Astrocyte (in vitro differentiated cells and primary cell): ENCODE data around the gene PLAAT4. TPM values are rescaled to one million over a fixed set of nuclear protein-coding genes. Genes with fewer than 3 reads are reported as not detected.

Source experiments
- DNase-seq: peaks from one replicate; pipeline ENCODE4 v3.0.0-alpha.2; 2010; ENCODE audit warnings: low read depth
- FAIRE-seq: peaks from 2 replicates; lab custom pipeline; 2011; peaks lifted over from hg19 to GRCh38; lab: Jason Lieb, UNC
- H2AFZ ChIP-seq: 2 replicates; pipeline ENCODE4 v1.6.0; 2012; ENCODE audit warnings: low read depth, low read length, inconsistent platforms
- H3K27ac ChIP-seq: 2 replicates; pipeline ENCODE4 v1.5.1; 2011; ENCODE audit warnings: low read depth, low read length, inconsistent platforms
- H3K27me3 ChIP-seq: 2 replicates; pipeline ENCODE4 v1.6.0; 2011; ENCODE audit warnings: low read length, inconsistent platforms; ENCODE audit not compliant: insufficient read depth
- H3K36me3 ChIP-seq: 2 replicates; pipeline ENCODE4 v1.5.1; 2011; ENCODE audit warnings: low read length, inconsistent platforms; ENCODE audit not compliant: insufficient read depth
- H3K4me1 ChIP-seq: 2 replicates; pipeline ENCODE4 v1.5.1; 2011; ENCODE audit warnings: low read length, inconsistent platforms; ENCODE audit not compliant: insufficient read depth
- H3K4me2 ChIP-seq: 2 replicates; pipeline ENCODE4 v1.6.0; 2012; ENCODE audit warnings: low read length, inconsistent platforms
- H3K4me3 ChIP-seq: 2 replicates; pipeline ENCODE4 v1.5.1; 2011; ENCODE audit warnings: low read depth, mild to moderate bottlenecking, low read length, inconsistent platforms; ENCODE audit not compliant: insufficient read depth
- H3K79me2 ChIP-seq: 2 replicates; pipeline ENCODE4 v1.6.0; 2012; ENCODE audit warnings: mild to moderate bottlenecking, low read length, inconsistent platforms; ENCODE audit not compliant: insufficient read depth
- H3K9ac ChIP-seq: 2 replicates; pipeline ENCODE4 v1.6.0; 2012; ENCODE audit warnings: mild to moderate bottlenecking, low read length, inconsistent platforms
- H3K9me3 ChIP-seq: 2 replicates; pipeline ENCODE4 v1.5.1; 2012; ENCODE audit warnings: low read depth, mild to moderate bottlenecking, low read length, inconsistent platforms; ENCODE audit not compliant: insufficient read depth
- H4K20me1 ChIP-seq: 2 replicates; pipeline ENCODE4 v1.6.0; 2012; ENCODE audit warnings: low read length, inconsistent platforms; ENCODE audit not compliant: insufficient read depth
- H3K27ac Mint-ChIP-seq: one replicate; pipeline ENCODE4 v1.8.0; 2021; ENCODE audit warnings: mild to moderate bottlenecking, mixed read lengths; ENCODE audit not compliant: unreplicated experiment
- H3K27me3 Mint-ChIP-seq: one replicate; pipeline ENCODE4 v1.8.0; 2021; ENCODE audit warnings: low read depth, mixed read lengths; ENCODE audit not compliant: unreplicated experiment
- H3K36me3 Mint-ChIP-seq: one replicate; pipeline ENCODE4 v1.8.0; 2021; ENCODE audit warnings: low read depth, mixed read lengths; ENCODE audit not compliant: unreplicated experiment
- H3K4me1 Mint-ChIP-seq: one replicate; pipeline ENCODE4 v1.8.0; 2021; ENCODE audit warnings: low read depth, mixed read lengths; ENCODE audit not compliant: unreplicated experiment
- H3K4me3 Mint-ChIP-seq: one replicate; pipeline ENCODE4 v1.8.0; 2021; ENCODE audit warnings: mild to moderate bottlenecking, moderate library complexity, mixed read lengths; ENCODE audit not compliant: unreplicated experiment
- H3K9me3 Mint-ChIP-seq: one replicate; pipeline ENCODE4 v1.8.0; 2021; ENCODE audit warnings: mild to moderate bottlenecking, mixed read lengths; ENCODE audit not compliant: unreplicated experiment
- EZH2 ChIP-seq: IDR thresholded peaks from 2 replicates; pipeline ENCODE4 v1.6.1; 2012; ENCODE audit warnings: mild to moderate bottlenecking, low read length, inconsistent platforms; ENCODE audit not compliant: insufficient read depth
- total RNA-seq: library from RNA; stranded (reverse); gene quantifications from 2 replicates; pipeline ENCODE4 v1.2.1, GENCODE V29; 2021
- TF ChIP-seq, protein P1 (sequence below): IDR thresholded peaks from 2 replicates; pipeline ENCODE4 v1.5.1; 2011; ENCODE audit warnings: low read depth, mild to moderate bottlenecking, inconsistent platforms, low read length, moderate library complexity; ENCODE audit not compliant: insufficient read depth

PLAAT4 gene
- total RNA-seq, 1 donor from 2014 or later, result 4.9 TPM

GRCh38 chr11:63507511-63507910 is 29.1 kb upstream of the PLAAT4 start:
- Histone ChIP-seq H3K9me3 (no peaks in the 10 kb centered on the region), H3K9ac (no peak overlapping the region), H4K20me1 (no peaks in the 10 kb centered on the region), H3K4me2 (no peak overlapping the region), H3K4me3 (no peak overlapping the region), H3K4me1 (peaks cover 15% of the 10 kb centered on the region), H3K79me2 (no peaks in the 10 kb centered on the region), H3K36me3 (no peaks in the 10 kb centered on the region), H3K27ac (no peak overlapping the region), H3K27me3 (no peaks in the 10 kb centered on the region), H2AFZ (no peak overlapping the region)
- Mint-ChIP-seq H3K4me3 (no peak overlapping the region), H3K4me1 (peaks cover 5% of the 10 kb centered on the region), H3K27me3 (peaks cover 18% of the 10 kb centered on the region), H3K27ac (no peak overlapping the region), H3K36me3 (no peaks in the 10 kb centered on the region), H3K9me3 (peaks cover 5% of the 10 kb centered on the region)
- DNase-seq (no peak), FAIRE-seq (no peak)
- TF ChIP-seq EZH2, result no peak
- TF ChIP-seq, protein P1, sequence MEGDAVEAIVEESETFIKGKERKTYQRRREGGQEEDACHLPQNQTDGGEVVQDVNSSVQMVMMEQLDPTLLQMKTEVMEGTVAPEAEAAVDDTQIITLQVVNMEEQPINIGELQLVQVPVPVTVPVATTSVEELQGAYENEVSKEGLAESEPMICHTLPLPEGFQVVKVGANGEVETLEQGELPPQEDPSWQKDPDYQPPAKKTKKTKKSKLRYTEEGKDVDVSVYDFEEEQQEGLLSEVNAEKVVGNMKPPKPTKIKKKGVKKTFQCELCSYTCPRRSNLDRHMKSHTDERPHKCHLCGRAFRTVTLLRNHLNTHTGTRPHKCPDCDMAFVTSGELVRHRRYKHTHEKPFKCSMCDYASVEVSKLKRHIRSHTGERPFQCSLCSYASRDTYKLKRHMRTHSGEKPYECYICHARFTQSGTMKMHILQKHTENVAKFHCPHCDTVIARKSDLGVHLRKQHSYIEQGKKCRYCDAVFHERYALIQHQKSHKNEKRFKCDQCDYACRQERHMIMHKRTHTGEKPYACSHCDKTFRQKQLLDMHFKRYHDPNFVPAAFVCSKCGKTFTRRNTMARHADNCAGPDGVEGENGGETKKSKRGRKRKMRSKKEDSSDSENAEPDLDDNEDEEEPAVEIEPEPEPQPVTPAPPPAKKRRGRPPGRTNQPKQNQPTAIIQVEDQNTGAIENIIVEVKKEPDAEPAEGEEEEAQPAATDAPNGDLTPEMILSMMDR, result no peak

- DNase-seq, result no peak
- TF ChIP-seq, protein P1, result no peak
- no peak for TF ChIP-seq EZH2
- no peaks in the 10 kb centered on the region for H3K36me3 Mint-ChIP-seq
- Histone ChIP-seq H3K9ac (no peak overlapping the region), H3K9me3 (no peaks in the 10 kb centered on the region), H3K4me2 (no peak overlapping the region), H3K4me1 (peaks cover 15% of the 10 kb centered on the region), H4K20me1 (no peaks in the 10 kb centered on the region), H3K27ac (no peak overlapping the region), H3K4me3 (no peak overlapping the region), H3K79me2 (no peaks in the 10 kb centered on the region), H2AFZ (no peak overlapping the region), H3K27me3 (no peaks in the 10 kb centered on the region), H3K36me3 (no peaks in the 10 kb centered on the region)
- peaks cover 20% of the 10 kb centered on the region for H3K27me3 Mint-ChIP-seq
- no peak for FAIRE-seq
- no peak overlapping the region for H3K4me3 Mint-ChIP-seq
- H3K9me3 Mint-ChIP-seq, result peaks cover 5% of the 10 kb centered on the region
- H3K27ac Mint-ChIP-seq, result no peak overlapping the region
- peaks cover 5% of the 10 kb centered on the region for H3K4me1 Mint-ChIP-seq
Measured at GRCh38 chr11:63508009-63508408, 28.6 kb upstream of the PLAAT4 start.

DNA sequence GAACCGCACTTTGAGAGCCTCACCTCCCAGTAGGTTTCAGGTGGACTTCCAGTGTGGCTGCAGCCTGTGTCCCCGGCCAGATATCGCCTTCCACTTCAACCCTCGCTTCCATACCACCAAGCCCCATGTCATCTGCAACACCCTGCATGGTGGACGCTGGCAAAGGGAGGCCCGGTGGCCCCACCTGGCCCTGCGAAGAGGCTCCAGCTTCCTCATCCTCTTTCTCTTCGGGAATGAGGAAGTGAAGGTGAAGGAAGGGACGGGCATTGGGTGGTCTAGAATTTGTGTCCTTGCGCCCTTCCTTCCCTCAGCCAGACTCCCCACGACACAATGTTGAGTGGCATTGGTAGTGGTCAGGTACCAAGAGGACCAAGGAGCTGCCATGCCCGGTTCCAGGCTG is 27.9 kb upstream of the PLAAT4 start:
- peaks cover 15% of the 10 kb centered on the region for H3K4me1 ChIP-seq
- H3K27me3 ChIP-seq, result no peaks in the 10 kb centered on the region
- TF ChIP-seq EZH2, result no peak
- TF ChIP-seq, protein P1, result no peak
- Mint-ChIP-seq H3K36me3 (no peaks in the 10 kb centered on the region), H3K4me1 (peaks cover 5% of the 10 kb centered on the region), H3K9me3 (peaks cover 3% of the 10 kb centered on the region), H3K27me3 (peaks cover 17% of the 10 kb centered on the region), H3K4me3 (no peak overlapping the region), H3K27ac (no peak overlapping the region)
- no peak overlapping the region for H3K4me3 ChIP-seq
- no peak overlapping the region for H2AFZ ChIP-seq
- no peaks in the 10 kb centered on the region for H3K9me3 ChIP-seq
- H3K9ac ChIP-seq, result no peak overlapping the region
- H4K20me1 ChIP-seq, result no peaks in the 10 kb centered on the region
- DNase-seq (no peak), FAIRE-seq (no peak)
- no peaks in the 10 kb centered on the region for H3K36me3 ChIP-seq
- no peaks in the 10 kb centered on the region for H3K79me2 ChIP-seq
- H3K4me2 ChIP-seq, result no peak overlapping the region
- H3K27ac ChIP-seq, result no peak overlapping the region
